Muscle layer of colon (tissue), 2 donors: ENCODE measurements around the gene NHS.
"Not testable (repeated sequence)": the region's sequence is repeated elsewhere in the genome, so short reads cannot be mapped to it uniquely, and the experiment has no call there.

Experiments used
- H3K27ac ChIP-seq: one replicate; pipeline ENCODE4 v1.7.0; 2013; ENCODE audit warnings: low read depth, mild to moderate bottlenecking, low read length, moderate library complexity
- H3K27me3 ChIP-seq, 2 donors: one replicate each; pipeline ENCODE4 v1.7.0; 2013; ENCODE audit warnings: low read length in 2 of 2, mild to moderate bottlenecking in 2 of 2; ENCODE audit not compliant: insufficient read depth in 2 of 2, control insufficient read depth in 1 of 2
- H3K36me3 ChIP-seq: one replicate; pipeline ENCODE4 v1.7.0; 2013; ENCODE audit warnings: mild to moderate bottlenecking, low read length; ENCODE audit not compliant: insufficient read depth
- H3K4me1 ChIP-seq: one replicate; pipeline ENCODE4 v1.7.0; 2013; ENCODE audit warnings: mild to moderate bottlenecking, low read length; ENCODE audit not compliant: insufficient read depth
- H3K4me3 ChIP-seq, 2 donors: one replicate each; pipeline ENCODE4 v1.7.0; 2013; ENCODE audit warnings: low read length in 2 of 2, low read depth in 1 of 2, mild to moderate bottlenecking in 1 of 2, moderate library complexity in 1 of 2
- H3K9ac ChIP-seq: one replicate; pipeline ENCODE4 v1.7.0; 2013; ENCODE audit warnings: low read length
- H3K9me3 ChIP-seq: one replicate; pipeline ENCODE4 v1.7.0; 2013; ENCODE audit warnings: mild to moderate bottlenecking, low read length
- donor health status: abdominal sarcoma.
- donor health status: Adenocarcinoma of cecum.

The NHS gene

GRCh38 chrX:17497193-17497592, 122.2 kb downstream of the NHS start:
- peaks cover 0 to 4% of the 10 kb centered on the region in 2 donors for H3K27me3 ChIP-seq
- no peak overlapping the region for H3K9ac ChIP-seq
- H3K27ac ChIP-seq, result no peak overlapping the region
- no peak overlapping the region for H3K4me3 ChIP-seq
- H3K9me3 ChIP-seq, result no peaks in the 10 kb centered on the region
- no peaks in the 10 kb centered on the region for H3K4me1 ChIP-seq
- H3K36me3 ChIP-seq, result no peaks in the 10 kb centered on the region

GRCh38 chrX:17499512-17499911, 124.5 kb downstream of the NHS start:
- Histone ChIP-seq H3K4me1 (no peaks in the 10 kb centered on the region), H3K9ac (no peak overlapping the region), H3K27ac (no peak overlapping the region), H3K27me3 (peaks cover 0 to 4% of the 10 kb centered on the region in 2 donors), H3K9me3 (no peaks in the 10 kb centered on the region), H3K36me3 (no peaks in the 10 kb centered on the region), H3K4me3 (no peak overlapping the region)

DNA sequence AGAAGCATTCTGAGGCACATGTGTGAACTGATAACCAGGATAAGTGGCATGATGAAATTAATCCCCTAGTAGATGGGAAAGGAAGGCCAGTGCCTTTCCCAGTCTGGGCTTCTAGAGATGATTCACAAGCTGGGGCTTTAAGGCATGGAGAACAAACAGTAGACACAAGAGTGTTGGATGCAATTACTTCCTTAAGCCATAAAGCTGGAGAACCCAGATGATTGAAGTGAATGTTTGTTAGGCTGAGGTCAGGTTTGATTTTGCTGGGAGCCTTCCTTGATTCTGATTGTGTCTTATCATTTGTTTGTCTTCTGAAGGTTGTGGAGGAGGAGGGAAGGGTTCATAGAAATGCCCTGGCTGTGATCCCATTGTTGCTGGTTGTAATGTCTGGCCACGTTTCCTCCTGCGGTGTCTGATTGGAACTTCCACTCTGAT, 125.2 kb downstream of the NHS start:
- Histone ChIP-seq H3K27ac (no peak overlapping the region), H3K4me1 (no peaks in the 10 kb centered on the region), H3K9me3 (no peaks in the 10 kb centered on the region), H3K9ac (no peak overlapping the region), H3K4me3 (no peak overlapping the region), H3K27me3 (no peaks in the 10 kb centered on the region), H3K36me3 (no peaks in the 10 kb centered on the region)

DNA sequence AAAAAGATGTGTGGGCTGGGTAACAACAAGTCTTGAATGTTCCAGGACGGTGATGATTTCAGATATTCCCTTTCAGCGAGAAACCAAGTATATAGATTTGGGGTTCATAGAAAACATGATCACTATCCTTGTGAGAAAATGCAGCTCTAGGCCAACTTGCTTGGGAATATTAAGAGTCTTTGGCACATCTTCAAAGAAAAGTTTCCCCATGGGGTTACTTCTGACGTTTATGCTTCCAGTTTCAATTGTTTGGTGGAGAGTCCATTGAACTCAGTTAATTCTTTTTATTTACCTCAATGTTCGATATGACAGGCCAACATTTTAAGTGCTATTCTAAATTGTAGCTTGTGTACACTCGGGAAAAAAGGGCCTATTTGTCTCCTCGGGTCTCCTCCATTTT, 126.7 kb downstream of the NHS start:
- Histone ChIP-seq H3K27me3 (no peaks in the 10 kb centered on the region), H3K4me3 (no peak overlapping the region), H3K27ac (no peak overlapping the region), H3K4me1 (no peaks in the 10 kb centered on the region), H3K36me3 (no peaks in the 10 kb centered on the region), H3K9ac (no peak overlapping the region), H3K9me3 (no peaks in the 10 kb centered on the region)

GRCh38 chrX:17506352-17506751, 131.4 kb downstream of the NHS start:
- not testable (repeated sequence) for H3K9ac ChIP-seq, H3K9me3 ChIP-seq, H3K4me1 ChIP-seq, H3K36me3 ChIP-seq, H3K4me3 ChIP-seq, H3K27me3 ChIP-seq, H3K27ac ChIP-seq

GRCh38 chrX:17511556-17511955, 136.6 kb downstream of the NHS start:
- Histone ChIP-seq H3K9ac (no peak overlapping the region), H3K27me3 (no peaks in the 10 kb centered on the region), H3K4me3 (no peak overlapping the region), H3K4me1 (no peaks in the 10 kb centered on the region), H3K9me3 (no peaks in the 10 kb centered on the region), H3K36me3 (no peaks in the 10 kb centered on the region), H3K27ac (no peak overlapping the region)

DNA sequence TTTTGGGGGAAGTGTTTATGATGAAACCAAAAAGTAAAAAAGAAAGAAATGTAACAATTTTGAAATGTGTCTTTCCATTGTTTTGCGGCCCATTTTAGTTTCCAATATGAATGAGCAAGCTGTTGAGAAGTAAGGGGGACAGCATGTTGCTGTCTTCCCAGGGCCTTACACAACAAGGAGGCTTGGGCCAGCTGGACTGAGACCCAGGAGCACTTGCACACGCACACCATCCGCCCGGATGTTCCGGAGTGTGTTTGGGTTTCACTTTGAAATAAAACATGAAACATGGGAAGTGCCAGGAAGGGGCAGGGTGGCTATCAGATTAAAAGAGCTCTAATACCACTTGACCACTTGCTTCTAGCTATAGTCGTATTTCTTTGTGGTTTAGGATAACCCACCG, 144.4 kb downstream of the NHS start:
- peaks cover 7% of the 10 kb centered on the region for H3K4me1 ChIP-seq
- H3K9me3 ChIP-seq, result no peaks in the 10 kb centered on the region
- no peak overlapping the region for H3K9ac ChIP-seq
- no peaks in the 10 kb centered on the region for H3K36me3 ChIP-seq
- H3K27ac ChIP-seq, result no peak overlapping the region
- H3K27me3 ChIP-seq, result no peaks in the 10 kb centered on the region
- H3K4me3 ChIP-seq, result no peak overlapping the region

DNA sequence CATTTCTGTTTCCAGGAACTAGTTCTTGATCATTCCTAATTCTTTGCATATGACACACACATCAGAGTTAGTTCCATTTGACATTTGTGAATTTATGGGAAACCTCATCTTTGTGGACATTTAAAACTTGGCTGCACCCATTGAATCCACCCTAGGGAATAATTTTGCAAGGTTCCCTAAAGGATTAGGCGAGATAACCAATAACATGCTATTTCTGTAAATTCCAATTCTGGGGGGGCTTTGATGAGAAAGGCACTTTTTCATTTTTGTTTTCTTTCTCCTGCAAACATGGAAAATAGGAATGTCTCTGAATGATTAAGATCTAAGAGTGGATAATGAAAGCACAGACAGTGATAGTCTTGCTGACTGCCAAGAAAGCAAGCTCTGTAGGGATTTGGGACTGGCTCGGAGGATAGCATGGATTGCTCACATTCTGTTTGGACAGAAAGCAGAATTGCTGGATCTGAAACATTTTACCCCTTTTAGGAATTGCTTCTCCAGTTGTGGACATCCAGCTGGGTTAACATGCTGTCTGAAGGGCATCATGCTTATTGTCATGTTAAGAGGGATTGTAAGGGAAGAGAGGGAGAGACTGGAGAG, 145.1 kb downstream of the NHS start:
- peaks cover 7% of the 10 kb centered on the region for H3K4me1 ChIP-seq
- no peak overlapping the region for H3K9ac ChIP-seq
- no peaks in the 10 kb centered on the region for H3K36me3 ChIP-seq
- H3K4me3 ChIP-seq, result no peak overlapping the region
- no peaks in the 10 kb centered on the region for H3K9me3 ChIP-seq
- peak overlapping the region; percentile 62 for H3K27ac ChIP-seq
- no peaks in the 10 kb centered on the region for H3K27me3 ChIP-seq

DNA sequence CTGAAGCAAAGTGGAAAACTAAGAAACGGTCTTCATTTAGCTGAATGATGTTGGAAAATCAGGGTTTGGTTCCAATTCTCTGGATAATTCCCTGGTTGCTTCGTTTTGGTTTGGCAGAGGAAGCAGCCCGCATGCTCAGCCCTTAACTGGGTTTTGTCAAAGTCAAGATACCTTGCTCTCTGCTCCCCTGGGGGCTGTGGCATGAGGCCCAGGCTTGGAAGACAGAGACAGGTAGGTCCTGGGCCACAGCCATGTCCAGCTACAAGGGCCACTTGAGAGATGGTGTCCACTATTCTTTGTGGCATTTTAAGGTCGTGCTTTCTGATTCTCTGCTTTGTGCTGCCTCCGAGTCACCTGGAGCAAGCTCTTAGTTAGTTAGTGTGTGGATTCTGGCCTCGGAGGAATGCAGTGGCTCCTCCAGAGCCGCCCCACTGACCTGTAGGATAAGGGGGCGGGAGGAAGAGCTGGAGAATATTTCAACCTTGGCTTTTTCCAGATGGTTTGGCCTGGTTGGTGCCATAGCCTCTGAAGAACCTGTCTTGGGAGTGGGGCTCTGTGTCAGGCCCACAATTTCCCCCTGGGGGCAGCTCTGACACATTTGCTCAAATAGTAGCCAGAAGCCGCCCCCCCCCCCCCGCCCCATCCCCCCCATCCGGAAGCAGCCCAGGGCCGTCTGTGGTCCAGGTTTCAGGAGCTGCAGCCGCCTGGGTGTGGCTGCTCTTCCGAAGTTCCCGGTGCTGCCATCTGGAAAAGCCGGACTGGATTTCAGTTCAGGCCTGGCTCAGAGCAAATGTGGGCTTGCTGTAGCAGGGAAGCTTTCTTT, 147.1 kb downstream of the NHS start:
- no peaks in the 10 kb centered on the region for H3K9me3 ChIP-seq
- peaks cover 7% of the 10 kb centered on the region for H3K4me1 ChIP-seq
- H3K36me3 ChIP-seq, result no peaks in the 10 kb centered on the region
- H3K9ac ChIP-seq, result no peak overlapping the region
- H3K27me3 ChIP-seq, result no peaks in the 10 kb centered on the region
- no peak overlapping the region for H3K4me3 ChIP-seq
- no peak overlapping the region for H3K27ac ChIP-seq

GRCh38 chrX:17525266-17525665, 150.3 kb downstream of the NHS start:
- Histone ChIP-seq H3K36me3 (no peaks in the 10 kb centered on the region), H3K4me3 (no peak overlapping the region), H3K27ac (no peak overlapping the region), H3K27me3 (no peaks in the 10 kb centered on the region), H3K9ac (no peak overlapping the region), H3K9me3 (no peaks in the 10 kb centered on the region), H3K4me1 (peaks cover 6% of the 10 kb centered on the region)

DNA sequence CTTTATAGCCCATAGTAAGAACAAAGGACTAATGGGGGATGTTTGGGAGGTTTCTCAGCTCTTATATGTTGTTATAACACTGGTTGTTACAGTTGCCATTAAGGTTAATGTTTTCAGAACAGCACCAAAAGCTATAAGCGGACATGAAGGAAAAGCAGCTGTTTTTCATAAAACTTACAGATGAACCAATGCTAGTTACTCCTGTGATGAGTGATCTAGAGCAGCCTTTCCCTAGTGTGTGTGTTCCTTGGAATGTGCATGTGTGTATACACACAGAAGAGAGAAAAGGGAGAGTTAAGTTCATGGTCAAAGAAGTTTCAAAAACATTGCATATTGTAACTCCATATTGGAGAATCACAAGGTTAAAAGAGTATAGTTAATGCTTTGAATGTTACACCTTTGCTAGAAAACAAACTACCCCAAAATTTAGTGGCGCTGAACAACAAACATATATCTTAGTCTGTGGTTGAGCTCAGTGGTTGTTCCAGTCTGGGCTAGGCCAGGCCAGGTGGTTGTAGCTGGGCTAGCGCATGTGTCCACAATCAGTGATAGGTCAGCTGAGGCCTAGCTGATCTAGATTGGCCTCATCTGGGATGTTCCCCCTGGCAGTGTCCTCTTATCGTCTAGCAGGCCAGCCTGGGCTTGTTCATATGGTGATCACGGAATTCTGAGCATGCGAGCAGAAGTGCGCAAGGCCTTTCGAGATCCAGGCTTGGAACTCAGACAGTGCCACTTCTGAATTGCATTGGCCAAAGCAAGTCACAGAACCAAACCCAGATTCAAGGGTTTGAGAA, 151.0 kb downstream of the NHS start:
- H3K4me1 ChIP-seq, result peaks cover 6% of the 10 kb centered on the region
- no peak overlapping the region for H3K9ac ChIP-seq
- H3K9me3 ChIP-seq, result no peaks in the 10 kb centered on the region
- H3K4me3 ChIP-seq, result no peak overlapping the region
- H3K36me3 ChIP-seq, result no peaks in the 10 kb centered on the region
- H3K27ac ChIP-seq, result no peak overlapping the region
- no peaks in the 10 kb centered on the region for H3K27me3 ChIP-seq
